ENCODE measurements around the gene SP140L.
"Not testable (repeated sequence)": the region's sequence is repeated elsewhere in the genome, so short reads cannot be mapped to it uniquely, and the experiment has no call there.

Gene SP140L

GRCh38 chr2:230362030-230362691 is 35.2 kb downstream of the SP140L start:
- no peak for DNase-seq

DNA sequence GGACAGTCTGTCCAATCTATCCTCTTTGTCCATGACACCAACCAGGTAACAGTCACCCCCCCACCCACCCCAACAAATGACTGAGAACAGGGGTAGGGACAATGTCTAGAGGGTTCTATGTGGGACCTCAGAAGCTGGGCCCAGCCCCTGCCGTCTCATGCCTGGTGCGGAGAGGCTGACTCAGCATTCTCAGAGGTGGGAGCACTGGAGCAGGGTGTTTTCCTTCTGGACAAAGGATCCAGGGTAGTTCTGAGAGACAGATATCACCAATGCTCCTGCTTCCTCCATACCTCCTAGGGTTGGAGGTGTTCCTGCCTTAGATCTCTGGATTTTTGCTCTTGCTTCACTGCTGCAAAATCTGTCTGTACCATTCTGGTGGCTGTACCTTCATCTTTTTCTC is 55.1 kb downstream of the SP140L start:
- DNase-seq = no peak

GRCh38 chr2:230383453-230383852 is 56.5 kb downstream of the SP140L start:
- DNase-seq = no peak

GRCh38 chr2:230384986-230385385 is 58.0 kb downstream of the SP140L start:
- no peak for DNase-seq

GRCh38 chr2:230394301-230394700 is 67.3 kb downstream of the SP140L start:
- no peak for DNase-seq

- not testable (repeated sequence) for DNase-seq
Measured at GRCh38 chr2:230398698-230399097, 71.7 kb downstream of the SP140L start.

DNA sequence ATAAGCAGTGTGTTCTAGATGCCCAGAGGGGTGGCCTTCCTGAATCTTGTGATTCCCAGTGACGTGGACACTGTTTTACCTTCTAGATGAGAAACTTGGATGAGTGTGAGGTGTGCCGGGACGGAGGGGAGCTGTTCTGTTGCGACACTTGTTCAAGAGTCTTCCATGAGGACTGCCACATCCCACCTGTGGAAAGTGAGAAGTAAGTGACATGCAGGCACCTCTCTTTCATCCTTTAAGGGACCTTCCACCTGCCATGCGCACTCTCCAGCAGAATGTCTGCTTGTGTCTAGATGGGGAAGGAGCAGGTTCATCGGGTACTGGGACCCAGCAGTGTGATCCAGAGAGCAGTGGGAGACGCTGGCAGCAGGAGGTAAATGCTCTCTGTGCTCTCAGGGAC is 73.0 kb downstream of the SP140L start:
- DNase-seq = no peak

DNA sequence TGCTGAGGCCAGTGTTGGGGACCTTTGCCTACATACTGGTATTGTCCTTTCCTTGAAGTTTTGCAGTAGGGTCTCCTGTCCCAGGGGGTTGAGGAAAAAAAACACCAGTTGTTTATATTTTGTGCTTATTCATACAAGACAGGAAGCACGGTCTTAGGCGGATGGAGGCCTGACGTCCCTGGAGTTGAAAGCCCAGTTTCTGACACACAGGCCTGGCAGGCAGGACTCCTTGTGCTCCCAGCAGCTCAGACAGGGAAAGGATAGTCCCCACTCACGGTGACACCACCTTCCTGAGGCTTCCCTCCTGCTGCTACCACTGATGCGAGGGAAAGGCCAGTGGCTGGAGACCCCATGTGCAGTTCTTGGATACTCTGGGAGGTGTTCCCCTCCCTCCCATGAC is 73.5 kb downstream of the SP140L start:
- no peak for DNase-seq

DNA sequence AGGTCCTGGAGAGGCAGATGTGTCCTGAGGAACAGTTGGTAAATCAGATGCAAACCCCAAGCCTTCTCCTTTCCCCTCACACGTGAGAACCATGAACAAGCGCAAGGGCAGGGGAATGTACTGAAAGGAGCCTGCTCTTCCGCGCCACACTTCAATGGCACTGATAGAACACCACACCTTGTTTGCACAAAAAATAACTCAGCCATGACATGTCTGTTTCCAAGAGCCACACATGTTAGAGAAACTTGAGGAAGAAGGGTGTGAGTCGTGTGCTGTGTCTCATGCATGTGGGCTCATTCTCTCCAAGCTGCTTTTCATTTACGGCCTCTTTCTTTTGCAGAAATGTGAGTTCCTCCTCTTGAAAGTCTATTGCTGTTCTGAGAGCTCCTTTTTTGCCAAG is 74.0 kb downstream of the SP140L start:
- not testable (repeated sequence) for DNase-seq

- DNase-seq = no peak
Measured at GRCh38 chr2:230403746-230404145, 76.8 kb downstream of the SP140L start.

- no peak for DNase-seq
Measured at GRCh38 chr2:230405824-230406223, 78.8 kb downstream of the SP140L start.

DNA sequence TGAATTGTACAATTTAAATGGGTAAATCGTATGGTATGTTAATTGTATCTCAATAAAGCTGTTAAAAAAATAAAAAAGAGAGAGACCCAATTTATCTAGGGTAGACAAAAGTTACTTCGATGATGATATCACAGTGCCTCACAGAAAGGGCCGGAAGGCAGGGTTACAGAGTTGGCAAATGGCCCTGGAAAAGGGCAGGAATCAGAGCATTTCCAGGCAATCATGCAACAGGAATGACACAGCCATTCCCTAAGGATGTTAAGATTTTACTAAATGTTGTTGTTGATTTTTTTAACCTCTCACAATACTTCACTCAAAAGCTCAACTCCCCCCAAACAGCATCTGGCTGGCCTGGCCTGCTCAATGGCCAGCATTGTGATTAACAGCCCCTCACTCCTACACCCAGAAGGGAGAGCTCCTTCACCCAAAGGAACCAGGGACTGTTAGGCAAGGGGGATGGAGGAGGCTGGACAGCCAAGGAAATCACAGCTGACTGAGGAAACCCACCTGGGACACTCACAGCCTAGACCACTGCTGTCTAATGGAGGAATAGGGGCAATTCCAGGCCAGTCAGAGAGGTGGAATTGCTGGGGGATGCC is 81.3 kb downstream of the SP140L start:
- no peak for DNase-seq

DNA sequence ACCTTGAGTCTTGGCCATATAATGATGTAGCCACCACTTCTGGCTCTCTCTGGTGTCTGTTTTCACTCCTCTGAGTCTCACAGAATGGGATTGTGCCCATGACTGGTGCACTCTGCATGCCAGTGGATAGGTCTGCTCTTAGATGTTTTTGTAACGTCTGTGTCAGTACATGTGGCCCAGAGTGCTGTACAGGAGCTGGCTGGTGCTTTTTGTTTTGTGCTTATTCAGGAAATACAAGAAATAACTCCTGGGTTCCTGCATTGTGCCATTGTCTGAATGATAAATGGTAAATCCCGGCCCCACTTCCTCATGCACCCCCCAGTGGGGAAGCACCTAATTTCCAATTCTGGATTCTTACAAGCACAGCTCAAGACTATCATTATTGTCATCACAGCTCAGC is 82.3 kb downstream of the SP140L start:
- DNase-seq = not testable (repeated sequence)

DNA sequence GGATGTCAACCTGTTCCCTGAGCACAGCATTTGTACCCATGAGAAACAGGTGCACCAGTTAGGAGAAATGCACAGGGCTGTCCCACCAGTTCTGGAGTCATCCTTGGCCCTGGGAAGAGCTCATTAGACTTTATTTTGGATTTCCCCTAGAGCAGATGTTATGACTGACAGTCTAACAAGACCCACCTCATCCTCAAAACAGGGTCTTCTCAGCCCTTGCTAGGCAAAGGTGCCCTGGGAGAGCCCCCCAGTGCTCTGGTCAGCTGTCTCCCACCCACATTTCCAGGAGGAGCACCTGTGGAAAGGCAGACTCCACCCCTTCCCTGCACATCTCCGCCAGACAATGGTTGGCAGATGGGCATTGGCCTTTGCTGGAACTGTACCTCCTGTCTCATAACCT is 83.3 kb downstream of the SP140L start:
- DNase-seq = no peak

DNA sequence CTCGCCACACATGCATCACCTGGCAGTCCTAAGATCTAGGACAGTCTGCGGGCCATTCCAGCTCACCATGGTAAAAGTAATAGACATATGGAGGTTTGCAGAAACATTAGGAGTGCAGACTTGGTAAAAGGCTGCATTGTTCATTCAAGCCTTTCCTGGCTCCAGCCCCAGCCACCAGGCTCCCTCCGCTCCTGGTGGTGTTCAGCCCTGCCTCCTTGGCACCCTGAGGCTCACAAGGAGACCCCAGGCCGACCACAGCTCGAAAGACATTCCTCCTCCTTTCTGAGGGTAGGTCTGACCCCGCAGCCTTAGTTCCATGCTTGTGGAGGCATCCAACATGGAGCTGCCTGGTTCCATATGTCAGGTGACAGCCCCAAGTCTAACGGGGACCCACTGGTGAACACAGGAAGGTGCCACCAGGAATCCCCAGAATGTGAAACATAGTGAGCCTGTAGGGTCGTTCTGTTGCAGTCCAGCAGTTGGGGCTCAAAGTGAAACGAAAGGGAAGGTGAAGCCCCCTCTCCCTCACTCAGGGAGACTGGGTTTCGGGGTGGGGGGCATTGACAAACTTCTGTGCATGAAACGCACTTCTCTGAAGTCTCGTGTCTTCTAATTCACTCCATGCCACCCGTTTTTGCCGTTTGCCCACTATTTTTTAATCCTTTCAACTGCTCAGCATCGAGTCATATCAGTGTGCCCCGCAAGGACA is 84.0 kb downstream of the SP140L start:
- DNase-seq = peak in 11 of 58 donors; percentile 4 to 40 (median 21)

- DNase-seq = peak in 32 of 58 donors; percentile 7 to 62 (median 36)
Measured at GRCh38 chr2:230411570-230412370, 84.8 kb downstream of the SP140L start.

DNA sequence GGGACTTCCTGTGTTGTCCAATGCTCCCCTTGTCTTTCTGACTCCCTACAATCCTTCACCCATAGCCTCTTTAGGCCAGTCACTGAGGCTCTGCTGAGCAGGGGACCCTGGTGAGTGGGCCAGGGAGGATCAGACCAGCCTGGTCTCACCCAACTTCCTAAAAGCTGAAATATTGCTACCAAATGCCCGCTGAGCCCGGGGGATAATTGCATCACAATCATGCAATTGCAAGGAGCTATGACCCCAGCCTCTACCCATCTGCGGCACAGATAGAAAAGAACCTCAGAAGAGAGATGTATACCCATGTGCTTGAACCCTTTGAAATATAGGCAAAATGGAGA is 85.3 kb downstream of the SP140L start:
- DNase-seq = no peak

- no peak for DNase-seq
Measured at GRCh38 chr2:230412846-230413245, 85.9 kb downstream of the SP140L start.

GRCh38 chr2:230413479-230413878 is 86.5 kb downstream of the SP140L start:
- no peak for DNase-seq

GRCh38 chr2:230414302-230414701 is 87.3 kb downstream of the SP140L start:
- DNase-seq = no peak

DNA sequence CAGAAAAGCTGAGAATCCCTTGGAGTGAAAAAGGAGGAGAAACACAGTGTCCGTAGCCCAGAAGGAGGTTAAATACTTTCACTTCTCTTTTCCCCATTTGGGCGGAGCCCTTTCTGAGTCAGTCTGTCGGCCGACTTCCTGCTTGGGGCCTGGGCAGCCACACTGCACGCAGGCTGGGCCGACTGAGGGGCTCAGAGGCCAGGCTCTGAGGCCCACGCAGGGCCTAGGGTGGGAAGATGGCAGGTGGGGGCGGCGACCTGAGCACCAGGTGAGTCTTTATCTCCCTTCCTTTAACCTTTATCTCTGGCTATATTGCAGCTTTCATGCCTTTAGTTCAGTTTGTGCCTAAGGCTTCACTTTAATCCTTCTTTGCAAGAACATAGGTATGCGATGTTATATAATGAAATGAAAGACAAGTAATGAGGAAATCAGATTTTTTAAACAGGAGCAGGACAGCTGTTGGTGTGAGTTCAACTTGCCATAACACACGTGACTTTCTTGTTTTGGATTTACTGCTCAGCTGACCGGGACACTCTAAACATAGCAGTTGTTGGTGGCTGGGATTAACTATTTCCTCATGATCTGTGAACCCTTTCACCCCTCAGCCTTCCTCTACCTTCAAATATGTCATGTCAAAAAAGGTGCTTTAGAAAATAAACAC is 89.2 kb downstream of the SP140L start, which contains the start of gene SP100:
SP100 (plus strand) TSS at position 141 of the 661 bp plus-strand sequence; CDS start at position 237, 96 bp downstream.
- DNase-seq = peak in 8 of 58 donors; percentile 5 to 22 (median 12)
